Ovary (tissue), 9 donors: ENCODE data around the gene UMAD1. TPM values are rescaled to one million over a fixed set of nuclear protein-coding genes. Genes with fewer than 3 reads are reported as not detected.

ENCODE experiments used
- DNase-seq, 5 donors: peaks; one replicate each; pipeline ENCODE4 v3.0.0-alpha.2; 2019 to 2020
- H3K27ac ChIP-seq, 2 donors: fragments of 200-600 bp; one replicate each; pipeline versions ENCODE4 v1.5.1 to v1.8.0; 2019 to 2022
- H3K27me3 ChIP-seq: fragments of 200-600 bp; one replicate; pipeline ENCODE4 v1.8.0; 2022
- H3K36me3 ChIP-seq: fragments of 200-600 bp; sonication (generic); one replicate; pipeline ENCODE4 v1.5.1; 2019
- H3K4me1 ChIP-seq: one replicate; pipeline ENCODE4 v1.8.1; 2013; ENCODE audit warnings: mild to moderate bottlenecking, moderate library complexity; ENCODE audit not compliant: insufficient read depth
- H3K4me3 ChIP-seq: fragments of 200-600 bp; sonication (generic); one replicate; pipeline ENCODE4 v1.5.1; 2017
- H3K9me3 ChIP-seq, 2 donors: fragments of 200-600 bp in 1 of 2; sonication (generic) in 1 of 2; one replicate each; pipeline versions ENCODE4 v1.5.1 to v1.8.1; 2013 to 2019; ENCODE audit warnings: mild to moderate bottlenecking in 1 of 2, moderate library complexity in 1 of 2
- EP300 ChIP-seq: sonication (generic); formaldehyde crosslinking; IDR thresholded peaks from one replicate; pipeline ENCODE4 v1.6.1; 2017; ENCODE audit warnings: antibody characterized with exemption
- POLR2A ChIP-seq: fragments of 450-650 bp; IDR thresholded peaks from one replicate; pipeline ENCODE4 v1.6.1; 2017; ENCODE audit warnings: antibody characterized with exemption, mild to moderate bottlenecking, moderate library complexity
- WGBS, 3 donors: extraction: QIAGEN DNeasy Blood & Tissue Kit in 1 of 3; methylation state at CpG; one replicate each; pipeline versions ENCODE4 v1.1.5 to v1.1.7; 2013 to 2017; 5-methylcytosine and 5-hydroxymethylcytosine counted together
- intact Hi-C, 4 donors: fragments of 100-400 bp; cut with DNase I; formaldehyde crosslinking; loops; one replicate each; pipeline versions ENCODE4 v1.11.0 to v1.15.1; 2022 to 2023
- polyA plus RNA-seq, 2 donors: library from polyadenylated mRNA; stranded (reverse); fragments of 200-250 nt in 1 of 2; fragments of 350-450 nt in 1 of 2; fragmentation: Illumina TruSeq in 1 of 2; extraction: RNeasy Lipid Tissue Mini Kit (QIAGEN cat#74804) in 1 of 2; gene quantifications; one replicate each; pipeline ENCODE4 v1.2.3, GENCODE V29; 2013 to 2014
- total RNA-seq, 7 donors: library from RNA; depleted of rRNA in 2 of 7; stranded (reverse); fragments of >200 nt in 2 of 7; fragmentation: NEBNext Ultra II Directional in 3 of 7; extraction: Animal tissue kit (Norgen Biotek cat#: 25700) in 3 of 7; gene quantifications; one replicate each; pipeline versions ENCODE4 v1.1.0 to v1.2.4, GENCODE V29; 2016 to 2023
- TF ChIP-seq, protein P1 (sequence below), 3 donors: fragments of 450-650 bp in 2 of 3; fragments of 200-600 bp in 1 of 3; IDR thresholded peaks; one replicate each; pipeline versions ENCODE4 v1.5.1 to v1.8.0; 2016 to 2022; ENCODE audit warnings: antibody characterized with exemption in 3 of 3, mild to moderate bottlenecking in 1 of 3
- donor health status: DM: no; HTN: no; CAD: no; lungs with moderate emphysema.
- donor health status: DM: no; HTN: no; CAD: no.
- donor health status: Bipolar disorder and iron deficiency.
- donor health status: DM: yes; HTN: yes; CAD: no.
- donor health status: DM: no; HTN: no; CAD: no.
- donor health status: DM: yes; HTN: yes; CAD: no.

The UMAD1 gene
- total and polyA plus RNA-seq, 9 donors: 10.4 to 19.1 (median 16.2) TPM

DNA sequence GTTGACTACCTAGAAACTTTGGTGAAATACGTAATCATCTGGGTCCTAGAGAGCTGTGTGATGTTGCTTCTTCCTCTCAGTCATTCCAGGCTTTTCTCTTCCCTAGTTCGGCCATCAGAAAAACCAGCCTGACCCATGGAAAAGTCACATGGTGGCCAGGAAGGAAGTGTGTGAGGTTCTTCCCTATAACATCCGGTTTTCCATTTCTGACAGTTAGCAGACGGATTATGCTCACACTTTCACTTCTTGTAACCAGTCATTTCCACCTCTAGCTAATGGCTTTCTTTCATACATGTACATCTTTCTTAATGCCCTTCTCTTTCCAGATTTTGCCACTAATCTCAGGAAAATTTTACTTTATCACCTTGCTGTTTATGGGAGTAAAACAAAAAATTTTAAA, 218.0 kb downstream of the UMAD1 start:
- H3K36me3 ChIP-seq: no peaks in the 10 kb centered on the region
- peaks cover 1% of the 10 kb centered on the region for H3K4me1 ChIP-seq
- H3K9me3 ChIP-seq: no peaks in the 10 kb centered on the region
- WGBS, 3 donors: 85 to 90% (median 88%) methylated on average over 4 of the region's 4 CpGs
- DNase-seq: no peak
- no peak overlapping the region for H3K4me3 ChIP-seq
- TF ChIP-seq EP300 (no peak), POLR2A (no peak)
- TF ChIP-seq, protein P1, sequence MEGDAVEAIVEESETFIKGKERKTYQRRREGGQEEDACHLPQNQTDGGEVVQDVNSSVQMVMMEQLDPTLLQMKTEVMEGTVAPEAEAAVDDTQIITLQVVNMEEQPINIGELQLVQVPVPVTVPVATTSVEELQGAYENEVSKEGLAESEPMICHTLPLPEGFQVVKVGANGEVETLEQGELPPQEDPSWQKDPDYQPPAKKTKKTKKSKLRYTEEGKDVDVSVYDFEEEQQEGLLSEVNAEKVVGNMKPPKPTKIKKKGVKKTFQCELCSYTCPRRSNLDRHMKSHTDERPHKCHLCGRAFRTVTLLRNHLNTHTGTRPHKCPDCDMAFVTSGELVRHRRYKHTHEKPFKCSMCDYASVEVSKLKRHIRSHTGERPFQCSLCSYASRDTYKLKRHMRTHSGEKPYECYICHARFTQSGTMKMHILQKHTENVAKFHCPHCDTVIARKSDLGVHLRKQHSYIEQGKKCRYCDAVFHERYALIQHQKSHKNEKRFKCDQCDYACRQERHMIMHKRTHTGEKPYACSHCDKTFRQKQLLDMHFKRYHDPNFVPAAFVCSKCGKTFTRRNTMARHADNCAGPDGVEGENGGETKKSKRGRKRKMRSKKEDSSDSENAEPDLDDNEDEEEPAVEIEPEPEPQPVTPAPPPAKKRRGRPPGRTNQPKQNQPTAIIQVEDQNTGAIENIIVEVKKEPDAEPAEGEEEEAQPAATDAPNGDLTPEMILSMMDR (IDR thresholded peaks at IDR 0.05): no peak
- H3K27ac ChIP-seq: no peak overlapping the region
- H3K27me3 ChIP-seq: no peaks in the 10 kb centered on the region
- intact Hi-C loops: no loop called here

DNA sequence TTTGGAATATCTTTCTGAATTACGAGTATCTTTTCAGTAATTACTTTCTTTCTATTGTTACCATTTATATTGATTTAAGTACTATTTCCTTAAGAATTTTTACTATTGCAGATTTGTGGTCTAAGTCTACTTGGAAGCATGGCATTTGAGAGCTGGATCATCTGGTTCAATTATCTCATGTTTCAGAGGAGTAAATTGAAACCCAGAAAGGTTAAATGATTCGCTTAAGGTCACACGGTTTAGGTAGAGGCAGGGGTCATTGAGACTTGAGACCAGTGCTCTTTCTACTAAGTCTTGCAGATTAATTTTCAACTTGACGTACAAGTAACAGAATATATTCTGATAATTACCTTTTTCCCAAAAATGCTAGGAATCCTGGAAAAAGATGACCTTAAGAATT, 218.9 kb downstream of the UMAD1 start:
- TF ChIP-seq EP300 (no peak), POLR2A (no peak)
- TF ChIP-seq, protein P1 (IDR thresholded peaks at IDR 0.05): no peak
- no peak overlapping the region for H3K4me3 ChIP-seq
- peaks cover 1% of the 10 kb centered on the region for H3K4me1 ChIP-seq
- DNase-seq: no peak
- intact Hi-C loops: no loop called here
- H3K27me3 ChIP-seq: no peaks in the 10 kb centered on the region
- no peak overlapping the region for H3K27ac ChIP-seq
- 94 to 95% (median 94%) methylated on average over 4 of the region's 4 CpGs for WGBS, 3 donors
- no peaks in the 10 kb centered on the region for H3K9me3 ChIP-seq
- H3K36me3 ChIP-seq: no peaks in the 10 kb centered on the region

DNA sequence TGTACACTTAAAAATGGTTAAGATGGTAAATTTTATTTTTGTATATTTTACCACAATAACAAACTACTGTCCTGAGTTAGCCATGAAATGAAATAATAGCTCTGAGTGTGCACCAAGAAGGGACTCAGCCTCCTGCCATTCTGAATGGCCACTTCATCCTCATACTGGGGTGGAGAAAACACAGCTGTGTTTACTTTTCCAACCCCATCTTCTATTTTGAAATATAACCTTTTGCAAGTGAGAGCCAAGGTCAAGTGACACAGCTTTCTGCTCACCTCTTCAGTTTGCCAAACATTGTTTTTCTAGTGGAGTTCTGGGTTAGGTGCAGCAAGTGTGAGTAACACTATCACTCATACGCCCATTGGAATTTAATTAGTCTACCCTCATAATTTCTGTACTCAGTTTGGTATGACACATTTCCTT, 220.7 kb downstream of the UMAD1 start:
- Histone ChIP-seq H3K27ac (no peak overlapping the region), H3K36me3 (no peaks in the 10 kb centered on the region), H3K4me3 (no peak overlapping the region), H3K27me3 (no peaks in the 10 kb centered on the region), H3K9me3 (no peaks in the 10 kb centered on the region), H3K4me1 (peaks cover 1% of the 10 kb centered on the region)
- intact Hi-C loops: no loop called here
- no peak for TF ChIP-seq EP300
- TF ChIP-seq POLR2A: no peak
- TF ChIP-seq, protein P1 (IDR thresholded peaks at IDR 0.05): no peak
- 36 to 48% (median 42%) methylated on average over 1 of the region's 1 CpG for whole genome bisulfite sequencing, 3 donors
- no peak for DNase-seq

DNA sequence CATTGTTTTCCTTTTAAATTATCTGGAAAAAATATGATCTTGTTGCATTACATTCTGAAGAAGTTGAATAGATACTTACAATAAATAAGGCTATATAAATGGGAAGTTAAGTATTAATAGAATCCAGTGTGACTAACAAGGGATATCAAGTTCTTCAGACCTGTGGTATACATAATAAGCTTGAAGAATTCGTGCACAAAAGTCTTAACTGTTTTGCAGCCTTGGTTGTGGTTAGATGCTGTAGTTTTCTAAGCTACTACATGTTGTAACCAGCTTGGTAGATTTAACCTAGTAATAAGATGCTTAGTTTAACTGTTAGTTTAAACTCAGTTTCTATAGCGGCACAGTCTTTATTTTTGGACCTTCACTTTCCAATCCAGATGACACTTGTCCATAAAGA, 221.8 kb downstream of the UMAD1 start:
- 49 to 87% (median 86%) methylated on average over 2 of the region's 2 CpGs for WGBS, 3 donors
- Histone ChIP-seq H3K36me3 (no peaks in the 10 kb centered on the region), H3K4me1 (peaks cover 1% of the 10 kb centered on the region), H3K27me3 (no peaks in the 10 kb centered on the region), H3K27ac (no peak overlapping the region), H3K9me3 (no peaks in the 10 kb centered on the region), H3K4me3 (no peak overlapping the region)
- TF ChIP-seq POLR2A: no peak
- TF ChIP-seq EP300: no peak
- TF ChIP-seq, protein P1 (IDR thresholded peaks at IDR 0.05): no peak
- intact Hi-C loops: no loop called here
- no peak for DNase-seq
